HG03378 (cell line): ENCODE measurements around the gene AGFG1.
"Not testable (repeated sequence)": the region's sequence is repeated elsewhere in the genome, so short reads cannot be mapped to it uniquely, and the experiment has no call there.

Source experiments
- ATAC-seq: cut with Tn5 transposase; IDR thresholded peaks from one replicate; pipeline ENCODE4 v1.9.1; 2021; ENCODE audit warnings: mild to moderate bottlenecking, moderate library complexity; ENCODE audit not compliant: unreplicated experiment

Gene AGFG1

GRCh38 chr2:227493524-227493923, 21.6 kb downstream of the AGFG1 start:
- ATAC-seq = no peak

- no peak for ATAC-seq
Measured at GRCh38 chr2:227497158-227497557, 25.2 kb downstream of the AGFG1 start.

- no peak for ATAC-seq
Measured at GRCh38 chr2:227499627-227500300, 27.8 kb downstream of the AGFG1 start.

- no peak for ATAC-seq
Measured at GRCh38 chr2:227500301-227500630, 28.3 kb downstream of the AGFG1 start.

GRCh38 chr2:227503433-227504406, 31.8 kb downstream of the AGFG1 start:
- no peak for ATAC-seq

GRCh38 chr2:227504700-227505099, 32.7 kb downstream of the AGFG1 start:
- ATAC-seq = no peak

- no peak for ATAC-seq
Measured at GRCh38 chr2:227506456-227506855, 34.5 kb downstream of the AGFG1 start.

GRCh38 chr2:227507963-227508362, 36.0 kb downstream of the AGFG1 start:
- no peak for ATAC-seq

GRCh38 chr2:227509076-227509475, 37.1 kb downstream of the AGFG1 start:
- ATAC-seq = no peak

GRCh38 chr2:227509824-227510619, 38.1 kb downstream of the AGFG1 start:
- no peak for ATAC-seq

- no peak for ATAC-seq
Measured at GRCh38 chr2:227510620-227510958, 38.6 kb downstream of the AGFG1 start.

- ATAC-seq = no peak
Measured at GRCh38 chr2:227511239-227511930, 39.4 kb downstream of the AGFG1 start.

GRCh38 chr2:227511955-227512354, 40.0 kb downstream of the AGFG1 start:
- ATAC-seq = no peak

- ATAC-seq = no peak
Measured at GRCh38 chr2:227513113-227513512, 41.2 kb downstream of the AGFG1 start.

- no peak for ATAC-seq
Measured at GRCh38 chr2:227515742-227516141, 43.8 kb downstream of the AGFG1 start.

- ATAC-seq = no peak
Measured at GRCh38 chr2:227517724-227518123, 45.8 kb downstream of the AGFG1 start.

- not testable (repeated sequence) for ATAC-seq
Measured at GRCh38 chr2:227518278-227518865, 46.4 kb downstream of the AGFG1 start.

- ATAC-seq = not testable (repeated sequence)
Measured at GRCh38 chr2:227521178-227521577, 49.2 kb downstream of the AGFG1 start.

- ATAC-seq = no peak
Measured at GRCh38 chr2:227524665-227525064, 52.7 kb downstream of the AGFG1 start.

- no peak for ATAC-seq
Measured at GRCh38 chr2:227527351-227527750, 55.4 kb downstream of the AGFG1 start.
